BLaER1 treated with 17β-estradiol and CSF1 and Interleukin-3, amounts not matched to agents 10 nM and 100 nM (cell line): ENCODE results near the gene PCDHA7.
"Not testable (repeated sequence)": the region's sequence is repeated elsewhere in the genome, so short reads cannot be mapped to it uniquely, and the experiment has no call there.

Experiments used
- H3K27ac ChIP-seq, 11 experiments: shearing (Covaris generic); formaldehyde crosslinking; 2 replicates each; pipeline ENCODE4 v1.8.1; 2022
- H3K27me3 ChIP-seq, 11 experiments: shearing (Covaris generic); formaldehyde crosslinking; 2 replicates each; pipeline ENCODE4 v1.8.1; 2022
- H3K36me3 ChIP-seq, 11 experiments: shearing (Covaris generic); formaldehyde crosslinking; 2 replicates each; pipeline ENCODE4 v1.8.1; 2022
- H3K4me1 ChIP-seq, 10 experiments: shearing (Covaris generic); formaldehyde crosslinking; 2 replicates each; pipeline ENCODE4 v1.8.1; 2022
- H3K4me2 ChIP-seq, 11 experiments: shearing (Covaris generic); formaldehyde crosslinking; 2 replicates each; pipeline ENCODE4 v1.8.1; 2022
- H3K4me3 ChIP-seq, 10 experiments: shearing (Covaris generic); formaldehyde crosslinking; 2 replicates each; pipeline ENCODE4 v1.8.1; 2022
- H3K9ac ChIP-seq, 11 experiments: shearing (Covaris generic); formaldehyde crosslinking; 2 replicates each; pipeline ENCODE4 v1.8.1; 2022
- H3K9me3 ChIP-seq, 11 experiments: shearing (Covaris generic); formaldehyde crosslinking; replicated peaks in 1 of 11; 2 replicates each; pipeline ENCODE4 v1.8.1; 2022
- H4K20me1 ChIP-seq, 11 experiments: shearing (Covaris generic); formaldehyde crosslinking; 2 replicates each; pipeline ENCODE4 v1.8.1; 2022
- Cebpa-rat ChIP-seq, 11 experiments: shearing (Covaris generic); IDR thresholded peaks; 2 replicates each; pipeline ENCODE4 v1.8.1; 2022

Gene PCDHA7

DNA sequence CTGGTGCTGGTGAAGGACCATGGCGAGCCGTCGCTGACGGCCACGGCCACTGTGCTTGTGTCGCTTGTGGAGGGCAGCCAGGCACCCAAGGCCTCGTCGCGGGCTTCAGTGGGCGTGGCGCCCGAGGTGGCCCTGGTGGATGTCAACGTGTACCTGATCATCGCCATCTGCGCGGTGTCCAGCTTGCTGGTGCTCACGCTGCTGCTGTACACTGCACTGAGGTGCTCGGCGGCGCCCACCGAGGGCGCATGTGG, 23.8 kb downstream of the PCDHA7 start:
- no peak overlapping the region for H3K4me3 ChIP-seq
- H3K27me3 ChIP-seq: no peaks in the 10 kb centered on the region
- H3K9me3 ChIP-seq: peaks cover 47 to 61% (median 51%) of the 10 kb centered on the region in 11 experiments
- no peaks in the 10 kb centered on the region for H3K36me3 ChIP-seq
- no peak overlapping the region for H3K9ac ChIP-seq
- no peak overlapping the region for H3K4me2 ChIP-seq
- no peaks in the 10 kb centered on the region for H3K4me1 ChIP-seq
- TF ChIP-seq Cebpa-rat (IDR thresholded peaks at IDR 0.05): no peak
- no peaks in the 10 kb centered on the region for H4K20me1 ChIP-seq
- H3K27ac ChIP-seq: no peak overlapping the region

DNA sequence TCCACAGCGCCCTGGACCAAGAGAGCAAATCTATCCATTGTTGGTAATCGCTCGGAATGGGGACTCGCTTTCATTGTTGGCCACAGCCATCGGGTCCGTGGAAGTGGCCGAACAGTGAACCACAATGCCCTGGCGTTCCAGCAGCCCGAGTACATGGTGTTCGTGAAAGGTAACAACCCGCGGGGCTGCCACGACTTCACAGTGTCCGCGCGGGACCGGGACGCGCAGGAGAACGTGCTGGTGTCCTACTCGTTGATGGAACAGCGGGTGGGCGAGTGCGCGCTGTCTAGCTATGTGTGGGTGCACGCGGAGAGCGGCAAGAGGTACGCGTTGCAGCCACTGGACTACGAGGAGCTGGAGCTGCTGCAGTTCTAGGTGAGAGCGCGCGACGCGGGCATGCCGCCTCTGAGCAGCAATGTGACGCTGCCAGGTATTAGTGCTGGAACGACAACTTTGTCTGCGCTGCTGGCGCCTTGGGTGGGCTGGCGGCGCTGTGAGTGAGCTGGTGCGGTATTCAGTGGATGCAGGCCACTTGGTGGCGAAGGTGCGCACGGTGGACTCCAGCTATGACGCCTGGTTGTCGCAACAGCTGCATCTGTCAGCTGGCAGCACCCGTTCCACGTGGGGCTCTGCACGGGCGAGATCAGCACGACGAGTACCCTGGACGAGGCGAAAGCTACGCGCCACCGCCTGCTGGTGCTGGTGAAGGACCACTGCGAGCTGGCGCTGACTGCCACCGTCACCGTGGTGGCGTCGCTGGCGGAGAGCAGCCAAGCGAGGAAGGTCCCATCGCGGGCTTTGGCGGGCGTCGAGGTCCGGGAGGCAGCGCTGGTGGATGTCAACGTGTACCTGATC, 28.6 kb downstream of the PCDHA7 start:
- H3K9me3 ChIP-seq: peaks cover 29 to 42% (median 35%) of the 10 kb centered on the region in 11 experiments
- no peak overlapping the region for H3K9ac ChIP-seq
- no peaks in the 10 kb centered on the region for H3K4me1 ChIP-seq
- H3K27ac ChIP-seq: no peak overlapping the region
- H4K20me1 ChIP-seq: no peaks in the 10 kb centered on the region
- H3K27me3 ChIP-seq: no peaks in the 10 kb centered on the region
- no peak overlapping the region for H3K4me3 ChIP-seq
- no peak overlapping the region for H3K4me2 ChIP-seq
- TF ChIP-seq Cebpa-rat (IDR thresholded peaks at IDR 0.05): no peak
- H3K36me3 ChIP-seq: no peaks in the 10 kb centered on the region

DNA sequence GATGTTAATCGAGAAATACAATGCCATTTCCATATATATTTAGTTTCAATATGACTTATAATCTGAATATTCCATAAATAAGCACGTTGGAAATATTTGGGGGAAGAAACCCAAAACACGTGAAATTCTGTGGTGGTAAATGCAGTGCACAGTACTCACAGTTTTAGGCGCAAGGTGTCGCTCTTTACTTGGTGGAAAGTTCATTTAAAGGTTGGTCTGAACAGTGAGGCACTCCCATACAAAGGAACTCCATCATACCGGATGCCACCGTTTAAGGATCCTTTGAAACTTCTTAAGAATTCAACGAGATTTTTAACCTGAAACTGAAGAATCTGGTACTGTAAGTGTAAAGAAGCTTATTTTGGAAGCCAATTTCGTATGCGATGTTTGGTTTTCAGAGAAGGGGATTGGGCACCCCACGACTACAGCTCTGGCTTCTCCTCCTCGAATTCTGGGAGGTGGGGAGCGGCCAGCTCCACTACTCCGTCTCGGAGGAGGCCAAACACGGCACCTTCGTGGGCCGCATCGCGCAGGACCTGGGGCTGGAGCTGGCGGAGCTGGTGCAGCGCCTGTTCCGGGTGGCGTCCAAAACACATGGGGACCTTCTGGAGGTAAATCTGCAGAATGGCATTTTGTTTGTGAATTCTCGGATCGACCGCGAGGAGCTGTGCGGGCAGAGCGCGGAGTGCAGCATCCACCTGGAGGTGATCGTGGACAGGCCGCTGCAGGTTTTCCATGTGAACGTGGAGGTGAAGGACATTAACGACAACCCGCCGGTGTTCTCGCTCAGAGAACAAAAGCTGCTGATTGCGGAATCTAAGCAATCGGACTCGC, 34.9 kb downstream of the PCDHA7 start, which contains the start of gene PCDHA11:
Gene PCDHA11 (plus strand): TSS at position 237 of the 834 bp plus-strand sequence. CDS start 147 bp downstream, at position 384.
- no peak within 1 kb of the TSS for H3K27ac ChIP-seq

DNA sequence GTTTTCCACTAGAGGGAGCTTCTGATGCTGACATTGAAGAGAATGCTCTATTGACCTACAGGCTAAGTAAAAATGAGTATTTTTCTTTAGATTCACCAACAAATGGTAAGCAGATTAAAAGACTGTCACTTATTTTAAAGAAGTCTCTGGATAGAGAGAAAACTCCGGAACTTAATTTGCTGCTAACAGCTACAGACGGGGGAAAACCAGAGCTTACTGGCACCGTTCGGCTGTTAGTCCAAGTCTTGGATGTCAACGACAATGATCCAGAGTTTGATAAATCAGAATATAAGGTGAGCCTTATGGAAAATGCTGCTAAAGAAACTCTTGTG, 35.5 kb downstream of the PCDHA7 start:
- Histone ChIP-seq H3K27ac (no peak overlapping the region), H4K20me1 (no peaks in the 10 kb centered on the region), H3K4me1 (no peaks in the 10 kb centered on the region), H3K9ac (no peak overlapping the region), H3K36me3 (no peaks in the 10 kb centered on the region), H3K27me3 (no peaks in the 10 kb centered on the region), H3K9me3 (peaks cover 25 to 40% (median 28%) of the 10 kb centered on the region in 11 experiments), H3K4me3 (no peak overlapping the region), H3K4me2 (no peak overlapping the region)
- no peak for TF ChIP-seq Cebpa-rat (IDR thresholded peaks at IDR 0.05)

More for the DNA sequence above, 34.9 kb downstream of the PCDHA7 start, which contains the start of gene PCDHA11:
- H3K4me2 ChIP-seq: no peak within 1 kb of the TSS
- no peak within 1 kb of the TSS for H3K4me3 ChIP-seq
- H3K27me3 ChIP-seq: no peaks in the 10 kb centered on the region
- H4K20me1 ChIP-seq: no peaks in the 10 kb centered on the region
- no peak within 1 kb of the TSS for H3K9ac ChIP-seq
- H3K36me3 ChIP-seq: no peaks in the 10 kb centered on the region
- no peaks in the 10 kb centered on the region for H3K4me1 ChIP-seq
- peaks cover 25 to 40% (median 28%) of the 10 kb centered on the region in 11 experiments for H3K9me3 ChIP-seq
- no peak for TF ChIP-seq Cebpa-rat (IDR thresholded peaks at IDR 0.05)

- H3K4me1 ChIP-seq: no peaks in the 10 kb centered on the region
- no peak overlapping the region for H3K4me2 ChIP-seq
- no peaks in the 10 kb centered on the region for H3K36me3 ChIP-seq
- no peaks in the 10 kb centered on the region for H4K20me1 ChIP-seq
- TF ChIP-seq Cebpa-rat (IDR thresholded peaks at IDR 0.05): no peak
- H3K4me3 ChIP-seq: no peak overlapping the region
- no peaks in the 10 kb centered on the region for H3K27me3 ChIP-seq
- no peak overlapping the region for H3K27ac ChIP-seq
- no peak overlapping the region for H3K9ac ChIP-seq
- H3K9me3 ChIP-seq: peaks cover 31 to 49% (median 33%) of the 10 kb centered on the region in 11 experiments
Observed at GRCh38 chr5:140870221-140871201, 36.4 kb downstream of the PCDHA7 start.

DNA sequence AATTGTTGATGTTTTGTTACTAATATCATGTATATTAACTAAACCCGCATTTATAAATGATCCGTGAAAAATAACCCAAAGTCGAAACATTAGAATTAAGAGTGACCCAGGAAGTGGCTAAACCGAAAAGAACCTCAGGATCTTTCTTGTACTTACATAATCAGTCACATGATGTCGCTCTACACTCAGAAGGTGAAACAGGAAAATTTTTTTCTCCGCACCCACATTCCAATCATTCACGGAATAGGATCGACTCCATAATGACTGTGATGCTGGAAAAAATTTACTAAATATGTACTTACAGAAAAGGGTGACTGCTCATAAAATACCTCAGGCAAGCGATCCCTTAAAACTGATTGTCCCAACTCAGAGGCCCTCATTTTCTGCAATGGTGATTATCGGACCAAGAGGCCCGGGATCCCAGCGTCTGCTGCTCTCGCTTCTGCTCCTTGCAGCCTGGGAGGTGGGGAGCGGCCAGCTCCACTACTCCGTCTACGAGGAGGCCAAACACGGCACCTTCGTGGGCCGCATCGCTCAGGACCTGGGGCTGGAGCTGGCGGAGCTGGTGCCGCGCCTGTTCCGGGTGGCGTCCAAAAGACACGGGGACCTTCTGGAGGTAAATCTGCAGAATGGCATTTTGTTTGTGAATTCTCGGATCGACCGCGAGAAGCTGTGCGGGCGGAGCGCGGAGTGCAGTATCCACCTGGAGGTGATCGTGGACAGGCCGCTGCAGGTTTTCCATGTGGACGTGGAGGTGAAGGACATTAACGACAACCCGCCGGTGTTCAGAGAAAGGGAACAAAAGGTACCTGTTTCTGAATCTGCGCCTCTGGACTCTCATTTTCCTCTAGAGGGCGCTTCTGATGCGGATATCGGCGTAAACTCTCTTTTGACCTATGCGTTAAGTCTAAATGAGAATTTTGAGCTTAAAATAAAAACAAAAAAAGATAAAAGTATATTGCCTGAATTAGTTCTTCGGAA, 41.3 kb downstream of the PCDHA7 start, which contains the start of gene PCDHA12:
Gene PCDHA12 (plus strand): TSS at position 224 of the 981 bp plus-strand sequence. CDS start 165 bp downstream, at position 389.
- no peak for TF ChIP-seq Cebpa-rat (IDR thresholded peaks at IDR 0.05)
- H3K4me2 ChIP-seq: no peak within 1 kb of the TSS
- H4K20me1 ChIP-seq: no peaks in the 10 kb centered on the region
- no peaks in the 10 kb centered on the region for H3K4me1 ChIP-seq
- H3K9ac ChIP-seq: no peak within 1 kb of the TSS
- no peak within 1 kb of the TSS for H3K27ac ChIP-seq
- no peaks in the 10 kb centered on the region for H3K27me3 ChIP-seq
- H3K9me3 ChIP-seq: peaks cover 36 to 54% (median 40%) of the 10 kb centered on the region in 11 experiments
- H3K36me3 ChIP-seq: no peaks in the 10 kb centered on the region
- no peak within 1 kb of the TSS for H3K4me3 ChIP-seq

DNA sequence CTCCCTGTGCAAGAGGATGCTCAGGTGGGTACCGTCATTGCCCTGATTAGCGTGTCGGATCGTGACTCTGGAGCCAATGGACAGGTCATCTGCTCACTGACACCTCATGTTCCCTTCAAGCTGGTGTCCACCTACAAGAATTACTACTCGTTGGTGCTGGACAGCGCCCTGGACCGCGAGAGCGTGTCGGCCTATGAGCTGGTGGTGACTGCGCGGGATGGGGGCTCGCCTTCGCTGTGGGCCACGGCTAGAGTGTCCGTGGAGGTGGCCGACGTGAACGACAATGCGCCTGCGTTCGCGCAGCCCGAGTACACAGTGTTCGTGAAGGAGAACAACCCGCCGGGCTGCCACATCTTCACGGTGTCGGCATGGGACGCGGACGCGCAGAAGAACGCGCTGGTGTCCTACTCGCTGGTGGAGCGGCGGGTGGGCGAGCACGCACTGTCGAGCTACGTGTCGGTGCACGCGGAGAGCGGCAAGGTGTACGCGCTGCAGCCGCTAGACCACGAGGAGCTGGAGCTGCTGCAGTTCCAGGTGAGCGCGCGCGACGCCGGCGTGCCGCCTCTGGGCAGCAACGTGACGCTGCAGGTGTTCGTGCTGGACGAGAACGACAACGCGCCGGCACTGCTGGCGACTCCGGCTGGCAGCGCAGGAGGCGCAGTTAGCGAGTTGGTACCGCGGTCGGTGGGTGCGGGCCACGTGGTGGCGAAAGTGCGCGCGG, 42.6 kb downstream of the PCDHA7 start:
- not testable (repeated sequence) for H3K36me3 ChIP-seq, H3K4me3 ChIP-seq, H3K27me3 ChIP-seq, H4K20me1 ChIP-seq, H3K4me1 ChIP-seq, H3K4me2 ChIP-seq, H3K27ac ChIP-seq, H3K9ac ChIP-seq
- H3K9me3 ChIP-seq: peaks cover 27 to 43% (median 30%) of the 10 kb centered on the region in 11 experiments

DNA sequence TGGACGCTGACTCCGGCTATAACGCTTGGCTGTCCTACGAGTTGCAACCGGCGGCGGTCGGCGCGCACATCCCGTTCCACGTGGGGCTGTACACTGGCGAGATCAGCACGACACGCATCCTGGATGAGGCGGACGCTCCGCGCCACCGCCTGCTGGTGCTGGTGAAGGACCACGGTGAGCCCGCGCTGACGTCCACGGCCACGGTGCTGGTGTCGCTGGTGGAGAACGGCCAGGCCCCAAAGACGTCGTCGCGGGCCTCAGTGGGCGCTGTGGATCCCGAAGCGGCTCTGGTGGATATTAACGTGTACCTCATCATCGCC, 43.2 kb downstream of the PCDHA7 start:
- no peaks in the 10 kb centered on the region for H4K20me1 ChIP-seq
- H3K9ac ChIP-seq: no peak overlapping the region
- TF ChIP-seq Cebpa-rat (IDR thresholded peaks at IDR 0.05): no peak
- H3K4me3 ChIP-seq: no peak overlapping the region; a peak in 1 of 20 replicates
- H3K27me3 ChIP-seq: no peaks in the 10 kb centered on the region
- peaks cover 32 to 43% (median 35%) of the 10 kb centered on the region in 11 experiments for H3K9me3 ChIP-seq
- H3K4me1 ChIP-seq: no peaks in the 10 kb centered on the region
- H3K27ac ChIP-seq: no peak overlapping the region
- H3K36me3 ChIP-seq: no peaks in the 10 kb centered on the region
- no peak overlapping the region for H3K4me2 ChIP-seq
